Endothelial cell of umbilical vein (primary cell): Measurements from ENCODE around the gene CELF1. TPM values are rescaled to one million over a fixed set of nuclear protein-coding genes. Genes with fewer than 3 reads are reported as not detected.

Source experiments
- BruUV-seq: library from RNA; stranded (reverse); fragments of 400-500 nt; replicated peaks from 2 replicates; lab custom pipeline; 2021; lab: Mats Ljungman, UMichigan
- CTCF ChIA-PET: fragments of 300-600, 350-600 bp; sonication (Branson Sonifier 250); formaldehyde crosslinking; loops from one replicate; lab custom pipeline; 2021; ENCODE audit warnings: antibody characterized with exemption, inconsistent platforms; lab: Charles Lee
- POLR2A ChIA-PET: fragments of 300-600, 350-600 bp; sonication (Branson Sonifier 250); formaldehyde crosslinking; loops from one replicate; lab custom pipeline; 2021; ENCODE audit warnings: antibody characterized with exemption, inconsistent platforms; lab: Charles Lee
- DNase-seq: peaks from one replicate; pipeline ENCODE4 v3.0.0-alpha.2; 2011; ENCODE audit warnings: low read depth, low spot score
- FAIRE-seq: peaks from 2 replicates; lab custom pipeline; 2011; peaks lifted over from hg19 to GRCh38; lab: Jason Lieb, UNC
- H2AFZ ChIP-seq: 2 replicates; pipeline ENCODE4 v1.6.0; 2012; ENCODE audit warnings: low read depth, low read length, control low read depth, inconsistent platforms
- H3K27ac ChIP-seq: 2 replicates; pipeline ENCODE4 v1.5.1; 2011; ENCODE audit warnings: low read depth, mild to moderate bottlenecking, control low read depth, low read length, moderate library complexity; ENCODE audit not compliant: insufficient read depth
- H3K27me3 ChIP-seq, 2 experiments: 2 replicates each; pipeline versions ENCODE4 v1.6.0 to v1.6.1; 2011; ENCODE audit warnings: low read length in 2 of 2, mixed read lengths in 1 of 2; ENCODE audit not compliant: control insufficient read depth in 2 of 2, insufficient read depth in 2 of 2
- H3K36me3 ChIP-seq, 2 experiments: 2 replicates in 1 of 2; 3 replicates in 1 of 2; pipeline ENCODE4 v1.5.1; 2011; ENCODE audit warnings: low read length in 2 of 2, mild to moderate bottlenecking in 1 of 2, moderate library complexity in 1 of 2; ENCODE audit not compliant: control insufficient read depth in 2 of 2, insufficient read depth in 2 of 2; ENCODE audit errors: extremely low read depth in 1 of 2
- H3K4me1 ChIP-seq: 3 replicates; pipeline ENCODE4 v1.5.1; 2011; ENCODE audit warnings: mild to moderate bottlenecking, low read length; ENCODE audit not compliant: control insufficient read depth, insufficient read depth; ENCODE audit errors: extremely low read depth
- H3K4me2 ChIP-seq: 2 replicates; pipeline ENCODE4 v1.6.1; 2011; ENCODE audit warnings: low read length, control low read depth, mixed read lengths; ENCODE audit not compliant: insufficient read depth
- H3K4me3 ChIP-seq, 3 experiments: fragments of 200-600 bp in 1 of 3; sonication (generic), shearing (Covaris generic) in 1 of 3; replicated peaks in 1 of 3; 2 replicates each; pipeline ENCODE4 v1.5.1; 2011 to 2016; ENCODE audit warnings: control low read depth in 3 of 3, low read length in 3 of 3, mild to moderate bottlenecking in 2 of 3, inconsistent platforms in 1 of 3, low read depth in 1 of 3, moderate library complexity in 1 of 3; ENCODE audit not compliant: insufficient read depth in 1 of 3
- H3K79me2 ChIP-seq: 2 replicates; pipeline ENCODE4 v1.6.0; 2012; ENCODE audit warnings: low read length, inconsistent platforms; ENCODE audit not compliant: control insufficient read depth, insufficient read depth
- H3K9ac ChIP-seq: replicated peaks from 2 replicates; pipeline ENCODE3; 2011; ENCODE audit warnings: low read length, control low read depth; ENCODE audit not compliant: insufficient read depth; ENCODE audit errors: extremely low read depth
- H3K9me1 ChIP-seq: replicated peaks from 3 replicates; pipeline ENCODE4 v1.6.0; 2011; ENCODE audit warnings: mild to moderate bottlenecking, low read length; ENCODE audit not compliant: control insufficient read depth, insufficient read depth; ENCODE audit errors: extremely low read depth
- H3K9me3 ChIP-seq: replicated peaks from 2 replicates; pipeline ENCODE4 v1.5.1; 2012; ENCODE audit warnings: low read length, inconsistent platforms; ENCODE audit not compliant: control insufficient read depth, insufficient read depth
- H4K20me1 ChIP-seq: replicated peaks from 2 replicates; pipeline ENCODE3; 2011; ENCODE audit warnings: mild to moderate bottlenecking, low read length; ENCODE audit not compliant: control insufficient read depth, insufficient read depth; ENCODE audit errors: extremely low read depth
- EZH2 ChIP-seq: IDR thresholded peaks from 2 replicates; pipeline ENCODE4 v1.6.1; 2012; ENCODE audit warnings: borderline replicate concordance, low read depth, mild to moderate bottlenecking, moderate library complexity, low read length, inconsistent platforms; ENCODE audit not compliant: severe bottlenecking
- FOS ChIP-seq: IDR thresholded peaks from 2 replicates; pipeline ENCODE4 v1.6.1; 2011; ENCODE audit warnings: mild to moderate bottlenecking, low read length, moderate library complexity, borderline replicate concordance; ENCODE audit not compliant: insufficient read depth
- MAX ChIP-seq: IDR thresholded peaks from 2 replicates; pipeline ENCODE4 v1.6.1; 2011; ENCODE audit not compliant: insufficient read depth, insufficient read length
- POLR2A ChIP-seq: IDR thresholded peaks from 2 replicates; pipeline ENCODE4 v1.6.1; 2012; ENCODE audit warnings: low read depth, mild to moderate bottlenecking, control low read depth, low read length
- POLR2AphosphoS5 ChIP-seq: IDR thresholded peaks from 2 replicates; pipeline ENCODE4 v1.6.1; 2012; ENCODE audit warnings: low read depth, mild to moderate bottlenecking, control low read depth, low read length, moderate library complexity; ENCODE audit not compliant: insufficient read depth
- dilution Hi-C: fragments of 300-500 bp; cut with MboI; formaldehyde crosslinking; loops from one replicate; pipeline ENCODE4 v1.15.0; 2019; ENCODE audit warnings: low sequenced_read_pairs; ENCODE audit not compliant: extremely low pct_ligation_motif_present
- intact Hi-C: fragments of 100-400 bp; cut with micrococcal nuclease; formaldehyde crosslinking; loops from one replicate; pipeline ENCODE4 v1.10.0; 2022
- polyA plus RNA-seq, 4 experiments: library from polyadenylated mRNA; depleted of rRNA in 3 of 4; stranded (reverse) in 3 of 4; unstranded in 1 of 4; fragments of >200 nt; gene quantifications; 2 replicates each; pipeline versions ENCODE4 v1.2.1 to v1.2.3, GENCODE V29; 2011 to 2012; ENCODE audit warnings: missing spikeins in 1 of 4
- total RNA-seq: library from RNA; stranded (reverse); gene quantifications from 2 replicates; pipeline ENCODE4 v1.2.3, GENCODE V29; 2021
- TF ChIP-seq, protein P1 (sequence below), 2 donors: IDR thresholded peaks; 1 replicate in 1 of 2; 2 replicates in 1 of 2; pipeline ENCODE4 v1.5.1; 2011; ENCODE audit warnings: low read length in 2 of 2, mild to moderate bottlenecking in 2 of 2, moderate library complexity in 2 of 2, control low read depth in 1 of 2, inconsistent platforms in 1 of 2, low read depth in 1 of 2; ENCODE audit not compliant: insufficient read depth in 1 of 2; ENCODE audit errors: extremely low read depth in 1 of 2

Gene CELF1
- total and polyA plus RNA-seq, 2 donors (not counting 3 experiments of a cell fraction or from before 2014, with no cell fraction given): 66.3 to 120 TPM

DNA sequence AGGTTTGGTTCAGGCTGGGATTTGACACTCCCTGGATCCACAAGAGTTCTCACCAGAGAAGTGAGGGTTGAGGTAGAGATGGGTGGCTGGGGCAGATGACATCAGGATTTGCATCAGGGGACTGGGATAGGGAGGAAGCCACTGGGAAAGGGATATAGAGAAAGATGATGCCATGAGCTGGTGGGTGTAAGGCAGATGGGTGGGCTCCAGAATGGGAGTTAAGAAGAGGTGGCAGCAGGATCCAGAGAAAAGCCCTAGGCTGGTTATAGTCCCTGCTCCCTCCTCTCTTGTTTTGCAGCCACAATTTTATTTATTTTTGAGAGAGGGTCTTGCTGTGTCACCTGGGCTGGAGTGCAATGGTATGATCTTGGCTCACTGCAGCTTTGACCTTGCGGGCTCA is 43.0 kb upstream of the CELF1 start:
- H3K79me2 ChIP-seq: no peaks in the 10 kb centered on the region
- H2AFZ ChIP-seq: no peak overlapping the region
- intact Hi-C loops (no loop called here), dilution Hi-C loops (no loop called here)
- H3K9me1 ChIP-seq: no peaks in the 10 kb centered on the region
- H3K4me3 ChIP-seq: no peak overlapping the region
- no peak for FAIRE-seq
- no peaks in the 10 kb centered on the region for H3K9me3 ChIP-seq
- ChIA-PET POLR2A (interaction anchor here (0.5 to 0.7 kb wide), 3 partner anchors 24 to 371 kb away, joined by 3 to 7 read pairs (median 4); no protein-coding TSS in a partner anchor), CTCF (interaction anchor here (1.0 to 1.4 kb wide), 2 partner anchors 16 to 22 kb away, joined by 3 read pairs; no protein-coding TSS in a partner anchor)
- H3K4me2 ChIP-seq: no peak overlapping the region
- no peak overlapping the region for H3K9ac ChIP-seq
- no peaks in the 10 kb centered on the region for H4K20me1 ChIP-seq
- peaks cover 34 to 40% of the 10 kb centered on the region in 2 experiments for H3K27me3 ChIP-seq
- H3K27ac ChIP-seq: no peak overlapping the region
- H3K4me1 ChIP-seq: peaks cover 10% of the 10 kb centered on the region
- TF ChIP-seq MAX: no peak
- TF ChIP-seq, protein P1, sequence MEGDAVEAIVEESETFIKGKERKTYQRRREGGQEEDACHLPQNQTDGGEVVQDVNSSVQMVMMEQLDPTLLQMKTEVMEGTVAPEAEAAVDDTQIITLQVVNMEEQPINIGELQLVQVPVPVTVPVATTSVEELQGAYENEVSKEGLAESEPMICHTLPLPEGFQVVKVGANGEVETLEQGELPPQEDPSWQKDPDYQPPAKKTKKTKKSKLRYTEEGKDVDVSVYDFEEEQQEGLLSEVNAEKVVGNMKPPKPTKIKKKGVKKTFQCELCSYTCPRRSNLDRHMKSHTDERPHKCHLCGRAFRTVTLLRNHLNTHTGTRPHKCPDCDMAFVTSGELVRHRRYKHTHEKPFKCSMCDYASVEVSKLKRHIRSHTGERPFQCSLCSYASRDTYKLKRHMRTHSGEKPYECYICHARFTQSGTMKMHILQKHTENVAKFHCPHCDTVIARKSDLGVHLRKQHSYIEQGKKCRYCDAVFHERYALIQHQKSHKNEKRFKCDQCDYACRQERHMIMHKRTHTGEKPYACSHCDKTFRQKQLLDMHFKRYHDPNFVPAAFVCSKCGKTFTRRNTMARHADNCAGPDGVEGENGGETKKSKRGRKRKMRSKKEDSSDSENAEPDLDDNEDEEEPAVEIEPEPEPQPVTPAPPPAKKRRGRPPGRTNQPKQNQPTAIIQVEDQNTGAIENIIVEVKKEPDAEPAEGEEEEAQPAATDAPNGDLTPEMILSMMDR (IDR thresholded peaks at IDR 0.05; ENCODE audit: extremely low read depth in 1 of 2, insufficient read depth in 1 of 2, low read depth in 1 of 2, low read length in 2 of 2): no peak
- no peak for TF ChIP-seq POLR2A
- TF ChIP-seq EZH2: no peak
- TF ChIP-seq FOS: no peak
- TF ChIP-seq POLR2AphosphoS5: no peak
- DNase-seq: no peak
- no TSS peak for BruUV-seq
- no peaks in the 10 kb centered on the region for H3K36me3 ChIP-seq
